Neuronal stem cell (in vitro differentiated cells): Measurements from ENCODE around the gene THADA.

Experiments used
- DNase-seq: peaks from one replicate; pipeline ENCODE4 v3.0.0-alpha.2; 2013; ENCODE audit warnings: low spot score
- H2AFZ ChIP-seq: one replicate; pipeline ENCODE4 v1.6.1; 2013; ENCODE audit warnings: mild to moderate bottlenecking, low read length, inconsistent platforms
- H2AK5ac ChIP-seq: 2 replicates; pipeline ENCODE4 v1.6.1; 2013; ENCODE audit warnings: low read depth, mild to moderate bottlenecking, inconsistent platforms, low read length, moderate library complexity, mixed read lengths
- H2BK120ac ChIP-seq: 2 replicates; pipeline ENCODE4 v1.6.1; 2013; ENCODE audit warnings: low read depth, mild to moderate bottlenecking, inconsistent platforms, low read length, moderate library complexity, mixed read lengths
- H2BK12ac ChIP-seq: one replicate; pipeline ENCODE4 v1.6.1; 2013; ENCODE audit warnings: low read length, inconsistent platforms
- H2BK15ac ChIP-seq: 2 replicates; pipeline ENCODE4 v1.6.1; 2013; ENCODE audit warnings: mild to moderate bottlenecking, low read length, inconsistent platforms, mixed read lengths
- H2BK5ac ChIP-seq: one replicate; pipeline ENCODE4 v1.6.1; 2013; ENCODE audit warnings: inconsistent platforms, mild to moderate bottlenecking, low read length, moderate library complexity
- H3K14ac ChIP-seq: one replicate; pipeline ENCODE4 v1.6.1; 2013; ENCODE audit warnings: low read length, inconsistent platforms
- H3K18ac ChIP-seq: 2 replicates; pipeline ENCODE4 v1.6.1; 2013; ENCODE audit warnings: low read length, inconsistent platforms
- H3K23ac ChIP-seq: 2 replicates; pipeline ENCODE4 v1.6.1; 2013; ENCODE audit warnings: low read depth, mild to moderate bottlenecking, mixed read lengths, low read length, inconsistent platforms; ENCODE audit not compliant: poor library complexity
- H3K27ac ChIP-seq: replicated peaks from 3 replicates; pipeline ENCODE4 v1.5.1; 2013; ENCODE audit warnings: low read length, inconsistent platforms
- H3K27me3 ChIP-seq, 3 experiments: 2 replicates each; pipeline ENCODE4 v1.6.1; 2013; ENCODE audit warnings: low read length in 3 of 3, mild to moderate bottlenecking in 2 of 3, inconsistent platforms in 1 of 3, low read depth in 1 of 3, mixed read lengths in 1 of 3, moderate library complexity in 1 of 3; ENCODE audit not compliant: control insufficient read depth in 3 of 3, insufficient read depth in 3 of 3
- H3K36me3 ChIP-seq, 2 donors: replicated peaks in 1 of 2; 2 replicates each; pipeline ENCODE4 v1.6.1; 2013; ENCODE audit warnings: low read length in 2 of 2; ENCODE audit not compliant: control insufficient read depth in 2 of 2, insufficient read depth in 2 of 2
- H3K4ac ChIP-seq: 2 replicates; pipeline ENCODE4 v1.6.1; 2013; ENCODE audit warnings: inconsistent platforms, mild to moderate bottlenecking, low read length, moderate library complexity
- H3K4me1 ChIP-seq, 2 donors: 1 replicate in 1 of 2; 2 replicates in 1 of 2; pipeline ENCODE4 v1.6.1; 2013; ENCODE audit warnings: low read length in 2 of 2, low read depth in 1 of 2; ENCODE audit not compliant: control insufficient read depth in 2 of 2, insufficient read depth in 1 of 2
- H3K4me2 ChIP-seq: one replicate; pipeline ENCODE4 v1.6.1; 2013; ENCODE audit warnings: mild to moderate bottlenecking, low read length, inconsistent platforms; ENCODE audit not compliant: insufficient read depth, poor library complexity, severe bottlenecking
- H3K4me3 ChIP-seq, 2 donors: 2 replicates each; pipeline ENCODE4 v1.5.1; 2013; ENCODE audit warnings: low read length in 2 of 2, mild to moderate bottlenecking in 2 of 2, inconsistent platforms in 1 of 2, moderate library complexity in 1 of 2
- H3K79me1 ChIP-seq: one replicate; pipeline ENCODE4 v1.6.1; 2013; ENCODE audit warnings: low read depth, mild to moderate bottlenecking, inconsistent platforms, low read length, moderate library complexity
- H3K9ac ChIP-seq: one replicate; pipeline ENCODE4 v1.6.1; 2013; ENCODE audit warnings: mild to moderate bottlenecking, low read depth, low read length, inconsistent platforms; ENCODE audit not compliant: poor library complexity
- H3K9me3 ChIP-seq, 2 donors: replicated peaks in 1 of 2; 2 replicates each; pipeline versions ENCODE3 to v1.6.1; 2013; ENCODE audit warnings: low read length in 2 of 2, mild to moderate bottlenecking in 2 of 2, inconsistent platforms in 1 of 2, low read depth in 1 of 2, mixed read lengths in 1 of 2, moderate library complexity in 1 of 2; ENCODE audit not compliant: control insufficient read depth in 2 of 2, insufficient read depth in 1 of 2
- H4K8ac ChIP-seq: one replicate; pipeline ENCODE4 v1.6.1; 2013; ENCODE audit warnings: low read depth, mild to moderate bottlenecking, inconsistent platforms, low read length, moderate library complexity
- H4K91ac ChIP-seq: one replicate; pipeline ENCODE4 v1.6.1; 2013; ENCODE audit warnings: low read length, low read depth, mild to moderate bottlenecking, inconsistent platforms; ENCODE audit not compliant: poor library complexity
- WGBS, 2 donors: extraction: QIAGEN DNeasy Blood & Tissue Kit; methylation state at CpG; one replicate each; pipeline ENCODE4 v1.1.7; 2013; ENCODE audit warnings: missing lambda C conversion rate in 2 of 2, mixed read lengths in 1 of 2; ENCODE audit not compliant: insufficient read length in 2 of 2, insufficient replicate concordance in 1 of 2; ENCODE audit errors: extremely low coverage in 2 of 2; 5-methylcytosine and 5-hydroxymethylcytosine counted together

The THADA gene

DNA sequence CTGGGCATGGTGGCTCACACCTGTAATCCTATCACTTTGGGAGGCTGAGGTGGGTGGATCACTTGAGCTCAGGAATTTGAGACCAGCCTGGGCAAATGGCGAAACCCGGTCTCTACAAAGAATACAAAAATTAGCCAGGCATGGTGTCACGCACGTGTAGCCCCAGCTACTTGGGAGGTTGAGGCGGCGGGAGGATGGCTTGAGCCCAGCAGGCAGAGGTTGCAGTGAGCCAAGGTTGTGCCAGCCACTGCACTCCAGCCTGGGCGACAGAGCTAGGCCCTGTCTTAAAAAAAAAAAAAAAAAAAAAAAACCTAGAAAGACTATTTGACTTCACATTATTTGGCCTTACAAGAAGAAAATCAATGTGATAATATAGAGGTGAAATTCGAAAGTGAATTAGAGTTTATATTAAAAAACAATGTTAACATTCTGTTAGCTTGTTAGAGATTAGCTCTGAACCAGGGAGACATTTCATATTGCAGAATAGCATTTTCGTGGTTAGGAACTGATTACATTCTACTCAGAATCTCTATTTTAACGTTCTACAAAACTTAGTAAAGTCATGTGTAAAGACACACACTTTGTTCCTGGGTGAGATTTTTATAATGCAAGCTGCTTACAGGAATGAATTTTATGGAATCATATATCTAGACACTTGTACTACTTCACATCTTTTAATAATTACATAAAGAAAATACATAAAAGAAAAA is 120.5 kb downstream of the THADA start:
- no peak overlapping the region for H4K91ac ChIP-seq
- no peak overlapping the region for H3K14ac ChIP-seq
- H3K9ac ChIP-seq = peak overlapping the region; percentile 50
- peak overlapping the region; percentile 62 for H3K23ac ChIP-seq
- H3K4me3 ChIP-seq = no peak overlapping the region
- no peak overlapping the region for H2BK12ac ChIP-seq
- no peak overlapping the region for H4K8ac ChIP-seq
- no peak overlapping the region for H3K18ac ChIP-seq
- H2BK120ac ChIP-seq = no peak overlapping the region
- H2BK15ac ChIP-seq = no peak overlapping the region
- no peak overlapping the region for H3K4me2 ChIP-seq
- DNase-seq = no peak
- H2AFZ ChIP-seq = no peak overlapping the region
- no peaks in the 10 kb centered on the region for H3K4me1 ChIP-seq
- no peaks in the 10 kb centered on the region for H3K27me3 ChIP-seq
- H3K4ac ChIP-seq = no peak overlapping the region
- no peaks in the 10 kb centered on the region for H3K9me3 ChIP-seq
- H2AK5ac ChIP-seq = no peak overlapping the region
- H3K36me3 ChIP-seq = no peaks in the 10 kb centered on the region
- no peak overlapping the region for H2BK5ac ChIP-seq
- no peak overlapping the region for H3K27ac ChIP-seq
- no peaks in the 10 kb centered on the region for H3K79me1 ChIP-seq
- WGBS, 2 donors = 100% methylated on average over 1 of the region's 10 CpGs; no CpG with 5 or more reads in 1 of the 2 donors

- WGBS, 2 donors = no CpG with 5 or more reads among the region's 5 CpGs
- no peak for DNase-seq
- no peak overlapping the region for H2BK15ac ChIP-seq
Observed at GRCh38 chr2:43474273-43474672, 121.6 kb downstream of the THADA start.

GRCh38 chr2:43473767-43474166 is 122.1 kb downstream of the THADA start:
- Histone ChIP-seq H3K4ac (no peak overlapping the region), H2BK120ac (no peak overlapping the region), H2AFZ (no peak overlapping the region), H2AK5ac (no peak overlapping the region), H3K27me3 (no peaks in the 10 kb centered on the region), H3K23ac (no peak overlapping the region), H3K9me3 (no peaks in the 10 kb centered on the region), H3K27ac (no peak overlapping the region), H3K18ac (no peak overlapping the region), H2BK15ac (no peak overlapping the region), H2BK5ac (no peak overlapping the region), H4K91ac (no peak overlapping the region), H3K9ac (no peak overlapping the region), H2BK12ac (no peak overlapping the region), H3K79me1 (no peaks in the 10 kb centered on the region), H3K4me2 (no peak overlapping the region), H4K8ac (no peak overlapping the region), H3K4me1 (no peaks in the 10 kb centered on the region), H3K36me3 (no peaks in the 10 kb centered on the region), H3K14ac (no peak overlapping the region), H3K4me3 (no peak overlapping the region)
- DNase-seq = no peak
- no CpG with 5 or more reads among the region's 8 CpGs for WGBS, 2 donors

More at GRCh38 chr2:43474273-43474672, 121.6 kb downstream of the THADA start:
- H3K4me2 ChIP-seq = no peak overlapping the region
- no peak overlapping the region for H3K4me3 ChIP-seq
- H2BK120ac ChIP-seq = no peak overlapping the region
- no peak overlapping the region for H3K27ac ChIP-seq
- H4K91ac ChIP-seq = no peak overlapping the region
- no peak overlapping the region for H2BK12ac ChIP-seq
- no peak overlapping the region for H2BK5ac ChIP-seq
- no peak overlapping the region for H4K8ac ChIP-seq
- H3K36me3 ChIP-seq = no peaks in the 10 kb centered on the region
- H3K9me3 ChIP-seq = no peaks in the 10 kb centered on the region
- no peak overlapping the region for H2AFZ ChIP-seq
- no peak overlapping the region for H3K9ac ChIP-seq
- H3K18ac ChIP-seq = no peak overlapping the region
- no peaks in the 10 kb centered on the region for H3K27me3 ChIP-seq
- H3K4me1 ChIP-seq = no peaks in the 10 kb centered on the region
- H2AK5ac ChIP-seq = no peak overlapping the region
- no peak overlapping the region for H3K23ac ChIP-seq
- H3K4ac ChIP-seq = no peak overlapping the region
- H3K14ac ChIP-seq = no peak overlapping the region
- no peaks in the 10 kb centered on the region for H3K79me1 ChIP-seq

GRCh38 chr2:43472527-43473194 is 123.2 kb downstream of the THADA start:
- Histone ChIP-seq H2BK120ac (no peak overlapping the region), H2BK15ac (no peak overlapping the region), H3K4me3 (no peak overlapping the region), H3K4ac (no peak overlapping the region), H3K18ac (no peak overlapping the region), H3K23ac (no peak overlapping the region), H2AFZ (no peak overlapping the region), H3K9ac (no peak overlapping the region), H4K8ac (no peak overlapping the region), H3K4me1 (no peaks in the 10 kb centered on the region), H2BK5ac (no peak overlapping the region), H3K27ac (no peak overlapping the region), H4K91ac (no peak overlapping the region), H3K14ac (no peak overlapping the region), H3K79me1 (no peaks in the 10 kb centered on the region), H3K27me3 (no peaks in the 10 kb centered on the region), H3K9me3 (no peaks in the 10 kb centered on the region), H2BK12ac (no peak overlapping the region), H3K36me3 (no peaks in the 10 kb centered on the region), H2AK5ac (no peak overlapping the region), H3K4me2 (no peak overlapping the region)
- WGBS, 2 donors = no CpG with 5 or more reads among the region's 3 CpGs
- no peak for DNase-seq
